Ishikawa (cell line): Measurements from ENCODE around the gene TCEAL9.

Experiments
- CEBPB ChIP-seq: IDR thresholded peaks from 2 replicates; pipeline ENCODE4 v1.6.1; 2012
- CREB1 ChIP-seq: IDR thresholded peaks from 2 replicates; pipeline ENCODE4 v1.6.1; 2012; ENCODE audit warnings: low read depth
- EGR1 ChIP-seq: IDR thresholded peaks from 2 replicates; pipeline ENCODE4 v1.6.1; 2012
- EP300 ChIP-seq: IDR thresholded peaks from 2 replicates; pipeline ENCODE4 v1.6.1; 2012; ENCODE audit warnings: borderline replicate concordance
- FOXM1 ChIP-seq: IDR thresholded peaks from 2 replicates; pipeline ENCODE4 v1.6.1; 2012; ENCODE audit warnings: low read depth, borderline replicate concordance
- NFIC ChIP-seq: IDR thresholded peaks from 2 replicates; pipeline ENCODE4 v1.6.1; 2012
- RAD21 ChIP-seq: IDR thresholded peaks from 2 replicates; pipeline ENCODE4 v1.6.1; 2012; ENCODE audit warnings: low read depth
- TAF1 ChIP-seq: IDR thresholded peaks from 2 replicates; pipeline ENCODE4 v1.6.1; 2012; ENCODE audit warnings: low read depth, mild to moderate bottlenecking
- TCF12 ChIP-seq: IDR thresholded peaks from 2 replicates; pipeline ENCODE4 v1.6.1; 2012; ENCODE audit warnings: low read depth
- TEAD4 ChIP-seq: IDR thresholded peaks from 2 replicates; pipeline ENCODE4 v1.6.1; 2012
- YY1 ChIP-seq: IDR thresholded peaks from 2 replicates; pipeline ENCODE4 v1.6.1; 2012; ENCODE audit warnings: low read depth
- ZBTB7A ChIP-seq: IDR thresholded peaks from 2 replicates; pipeline ENCODE4 v1.6.1; 2012; ENCODE audit warnings: low read depth
- TF ChIP-seq, protein P1 (sequence below): IDR thresholded peaks from 2 replicates; pipeline ENCODE4 v1.6.1; 2012
- TF ChIP-seq, protein P2 (sequence below): IDR thresholded peaks from 2 replicates; pipeline ENCODE4 v1.6.1; 2012; ENCODE audit warnings: low read depth, mild to moderate bottlenecking
- TF ChIP-seq, protein P3 (sequence below): IDR thresholded peaks from 2 replicates; pipeline ENCODE4 v1.6.1; 2012

TCEAL9 gene

DNA sequence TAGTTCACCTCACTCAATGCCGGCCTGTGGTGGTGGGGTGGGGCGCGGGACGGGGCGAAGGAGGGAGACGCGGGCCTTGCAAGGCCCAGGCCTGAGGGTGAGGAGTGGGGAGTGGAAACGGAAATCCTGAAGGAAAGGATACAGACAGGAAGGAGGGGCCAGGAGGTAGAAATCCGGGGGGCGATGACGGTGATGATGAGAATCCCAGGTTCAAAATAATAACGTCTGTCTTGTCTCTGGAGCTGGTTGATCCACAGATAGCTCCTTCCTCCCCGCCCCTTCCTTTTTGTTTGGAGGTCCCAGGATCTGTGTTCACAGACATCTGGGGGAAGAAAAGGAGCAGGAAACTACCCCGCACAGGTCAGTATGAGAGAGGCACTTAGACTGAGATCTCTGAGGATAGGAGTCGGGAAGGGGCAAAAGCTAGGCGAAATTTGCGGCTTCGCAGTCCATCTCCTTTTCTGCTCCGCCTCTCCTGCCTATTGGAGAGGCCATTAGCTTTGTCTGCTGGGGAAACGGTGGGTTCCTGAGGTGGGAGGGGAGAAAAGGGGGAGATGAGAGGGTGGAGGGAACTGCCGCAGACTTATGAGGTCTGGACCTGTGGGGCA is 25.5 kb upstream of the TCEAL9 start:
- TF ChIP-seq RAD21 = no peak
- TF ChIP-seq, protein P1, sequence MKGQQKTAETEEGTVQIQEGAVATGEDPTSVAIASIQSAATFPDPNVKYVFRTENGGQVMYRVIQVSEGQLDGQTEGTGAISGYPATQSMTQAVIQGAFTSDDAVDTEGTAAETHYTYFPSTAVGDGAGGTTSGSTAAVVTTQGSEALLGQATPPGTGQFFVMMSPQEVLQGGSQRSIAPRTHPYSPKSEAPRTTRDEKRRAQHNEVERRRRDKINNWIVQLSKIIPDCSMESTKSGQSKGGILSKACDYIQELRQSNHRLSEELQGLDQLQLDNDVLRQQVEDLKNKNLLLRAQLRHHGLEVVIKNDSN = no peak
- TF ChIP-seq NFIC = no peak

DNA sequence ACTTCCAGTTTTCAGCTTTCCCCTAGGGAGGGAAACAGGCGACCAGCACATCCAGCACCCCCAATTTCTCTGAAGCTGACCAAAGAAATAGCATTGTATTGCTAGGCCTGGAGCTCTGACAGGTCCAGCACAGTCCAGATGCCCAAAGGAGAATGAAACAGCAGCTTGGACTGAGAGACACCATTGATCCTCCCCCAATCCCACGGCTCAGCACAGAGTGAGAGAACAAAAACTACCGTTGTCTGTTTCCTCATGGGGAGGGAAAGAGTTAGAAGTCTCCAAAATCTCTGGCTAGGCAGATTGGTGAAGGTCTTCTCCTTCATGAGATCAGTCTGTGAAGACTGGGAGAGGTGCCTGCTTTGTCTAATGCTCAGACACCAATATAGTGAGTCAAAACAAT is 17.6 kb upstream of the TCEAL9 start:
- no peak for TF ChIP-seq TAF1
- TF ChIP-seq, protein P2, sequence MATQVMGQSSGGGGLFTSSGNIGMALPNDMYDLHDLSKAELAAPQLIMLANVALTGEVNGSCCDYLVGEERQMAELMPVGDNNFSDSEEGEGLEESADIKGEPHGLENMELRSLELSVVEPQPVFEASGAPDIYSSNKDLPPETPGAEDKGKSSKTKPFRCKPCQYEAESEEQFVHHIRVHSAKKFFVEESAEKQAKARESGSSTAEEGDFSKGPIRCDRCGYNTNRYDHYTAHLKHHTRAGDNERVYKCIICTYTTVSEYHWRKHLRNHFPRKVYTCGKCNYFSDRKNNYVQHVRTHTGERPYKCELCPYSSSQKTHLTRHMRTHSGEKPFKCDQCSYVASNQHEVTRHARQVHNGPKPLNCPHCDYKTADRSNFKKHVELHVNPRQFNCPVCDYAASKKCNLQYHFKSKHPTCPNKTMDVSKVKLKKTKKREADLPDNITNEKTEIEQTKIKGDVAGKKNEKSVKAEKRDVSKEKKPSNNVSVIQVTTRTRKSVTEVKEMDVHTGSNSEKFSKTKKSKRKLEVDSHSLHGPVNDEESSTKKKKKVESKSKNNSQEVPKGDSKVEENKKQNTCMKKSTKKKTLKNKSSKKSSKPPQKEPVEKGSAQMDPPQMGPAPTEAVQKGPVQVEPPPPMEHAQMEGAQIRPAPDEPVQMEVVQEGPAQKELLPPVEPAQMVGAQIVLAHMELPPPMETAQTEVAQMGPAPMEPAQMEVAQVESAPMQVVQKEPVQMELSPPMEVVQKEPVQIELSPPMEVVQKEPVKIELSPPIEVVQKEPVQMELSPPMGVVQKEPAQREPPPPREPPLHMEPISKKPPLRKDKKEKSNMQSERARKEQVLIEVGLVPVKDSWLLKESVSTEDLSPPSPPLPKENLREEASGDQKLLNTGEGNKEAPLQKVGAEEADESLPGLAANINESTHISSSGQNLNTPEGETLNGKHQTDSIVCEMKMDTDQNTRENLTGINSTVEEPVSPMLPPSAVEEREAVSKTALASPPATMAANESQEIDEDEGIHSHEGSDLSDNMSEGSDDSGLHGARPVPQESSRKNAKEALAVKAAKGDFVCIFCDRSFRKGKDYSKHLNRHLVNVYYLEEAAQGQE = no peak
- TF ChIP-seq, protein P1 = no peak
- TF ChIP-seq RAD21 = no peak
- no peak for TF ChIP-seq FOXM1
- no peak for TF ChIP-seq TCF12
- TF ChIP-seq YY1 = no peak
- no peak for TF ChIP-seq TEAD4
- no peak for TF ChIP-seq ZBTB7A
- no peak for TF ChIP-seq EGR1

DNA sequence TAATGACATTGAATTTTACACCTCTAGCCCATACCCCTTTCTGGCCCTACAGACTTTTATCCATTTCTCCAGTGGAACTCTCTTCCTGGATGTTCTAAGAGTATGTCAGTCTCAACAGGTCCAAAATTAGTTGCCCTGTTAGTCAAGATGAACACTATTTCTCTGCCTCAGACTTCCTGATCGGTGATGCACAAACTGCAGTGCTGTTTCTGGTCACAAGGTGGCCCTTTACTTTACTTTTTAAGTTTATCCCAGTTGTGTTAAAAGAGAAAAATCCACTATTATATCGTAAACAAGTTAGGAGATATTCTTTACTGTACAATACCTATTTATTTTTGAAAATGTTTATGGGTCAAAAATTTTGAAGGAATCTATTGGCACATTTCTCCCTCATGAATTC is 13.2 kb upstream of the TCEAL9 start:
- TF ChIP-seq RAD21 (peak; percentile 58), EGR1 (no peak)

DNA sequence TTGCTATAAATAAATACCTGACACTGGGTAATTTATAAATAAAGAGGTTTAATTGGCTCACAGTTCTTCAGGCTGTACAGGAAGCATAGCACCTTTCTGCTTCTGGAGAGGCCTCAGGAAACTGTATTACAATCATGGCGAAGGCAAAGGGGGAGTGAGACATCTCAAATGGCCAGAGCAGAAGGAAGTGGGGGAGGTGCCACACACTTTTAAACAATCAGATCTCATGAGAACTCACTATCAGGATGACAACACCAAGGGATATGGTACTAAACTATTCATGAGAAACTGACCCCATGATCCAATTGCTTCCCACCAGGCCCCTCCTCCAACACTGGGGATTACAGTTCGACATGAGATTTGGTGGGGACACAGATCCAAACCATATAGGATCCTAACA is 11.7 kb upstream of the TCEAL9 start:
- no peak for TF ChIP-seq EP300
- no peak for TF ChIP-seq ZBTB7A
- TF ChIP-seq, protein P2 = no peak
- TF ChIP-seq CREB1 = no peak
- TF ChIP-seq TEAD4 = no peak
- TF ChIP-seq, protein P1 = no peak
- no peak for TF ChIP-seq EGR1
- TF ChIP-seq, protein P3, sequence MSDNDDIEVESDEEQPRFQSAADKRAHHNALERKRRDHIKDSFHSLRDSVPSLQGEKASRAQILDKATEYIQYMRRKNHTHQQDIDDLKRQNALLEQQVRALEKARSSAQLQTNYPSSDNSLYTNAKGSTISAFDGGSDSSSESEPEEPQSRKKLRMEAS = no peak
- no peak for TF ChIP-seq TCF12
- TF ChIP-seq NFIC = no peak
- TF ChIP-seq RAD21 = no peak
- TF ChIP-seq CEBPB = no peak
- TF ChIP-seq FOXM1 = no peak
- no peak for TF ChIP-seq YY1
- no peak for TF ChIP-seq TAF1

DNA sequence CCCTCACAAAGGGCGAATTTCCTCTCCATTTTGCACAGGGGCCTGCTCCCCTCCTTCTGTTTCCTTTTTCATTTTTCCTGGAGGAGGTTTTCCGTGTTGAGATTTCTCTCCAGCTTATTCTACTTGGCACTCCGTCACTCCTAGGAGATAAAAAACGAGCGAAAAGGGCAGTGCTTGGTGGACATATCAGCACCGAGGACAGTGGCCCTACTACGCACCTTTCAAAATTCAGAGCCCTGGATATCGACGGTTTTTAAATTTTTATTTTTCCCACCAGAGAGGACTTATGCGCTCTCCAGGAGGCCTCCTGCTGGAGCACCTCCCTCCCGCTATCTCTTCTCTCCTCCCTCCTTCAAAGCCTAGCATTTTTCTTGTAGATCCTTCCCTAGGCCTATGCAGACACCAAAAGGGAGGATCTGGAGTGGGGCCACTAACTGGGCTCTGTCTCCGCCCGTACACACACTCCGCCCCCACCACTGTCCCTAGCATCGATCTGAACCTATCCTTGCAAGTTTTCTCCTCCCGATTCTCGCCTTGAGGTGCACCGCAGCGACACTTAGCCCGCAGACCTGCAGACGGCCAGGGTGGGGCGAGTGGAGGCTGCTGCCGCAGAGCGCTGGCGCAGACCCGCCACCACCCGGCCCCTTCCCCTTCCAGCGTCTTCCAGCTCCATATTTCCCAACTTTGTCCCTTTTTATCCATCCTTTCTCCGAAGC is 8.5 kb upstream of the TCEAL9 start:
- TF ChIP-seq TAF1 = no peak
- no peak for TF ChIP-seq CEBPB
- TF ChIP-seq, protein P2 = peak; percentile 50; the same call in 1 of the 2 replicates
- no peak for TF ChIP-seq YY1
- no peak for TF ChIP-seq RAD21
